ENCODE measurements around the gene ACOD1. TPM values are rescaled to one million over a fixed set of nuclear protein-coding genes. Genes with fewer than 3 reads are reported as not detected.

Gene ACOD1
- total and polyA plus RNA-seq, 4 donors = 0.08 TPM; not detected in 3

DNA sequence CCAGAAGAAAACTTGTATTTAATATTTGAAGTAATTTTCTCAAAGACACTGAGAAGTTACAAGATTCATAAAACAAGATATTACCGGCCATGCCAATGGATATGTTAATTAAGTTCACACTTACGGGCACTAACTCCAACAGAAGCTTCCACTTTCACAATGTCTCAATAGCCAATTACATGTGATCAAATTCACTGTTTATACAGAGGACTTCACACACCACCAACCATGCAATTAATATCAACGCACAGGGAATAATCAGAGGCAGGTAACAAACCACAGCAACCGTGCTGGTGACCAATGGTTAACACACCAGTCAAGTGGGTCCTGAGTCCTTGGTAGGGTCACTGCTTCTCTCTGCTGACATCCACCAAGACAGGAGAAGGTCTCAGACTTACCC lies 5.9 kb upstream of the ACOD1 start:
- 91% methylated on average over 4 of the region's 4 CpGs for WGBS

DNA sequence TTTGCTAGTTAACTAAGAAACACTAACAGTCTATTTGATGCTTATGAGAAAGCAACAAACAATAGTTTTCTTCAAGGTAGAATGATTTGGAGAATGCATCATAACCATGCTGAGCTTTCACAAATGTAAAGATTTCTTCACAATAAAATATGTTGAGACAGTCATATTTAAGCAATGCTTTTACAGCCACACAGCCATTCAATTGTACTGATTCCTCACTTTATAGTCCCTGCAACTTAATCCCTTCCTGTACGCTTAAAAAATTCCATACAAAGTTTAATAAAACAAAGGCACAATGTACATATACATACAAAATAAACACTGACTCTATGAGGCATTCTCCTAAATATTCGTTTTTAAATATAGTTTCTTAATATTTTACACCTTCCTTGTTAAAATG lies 4.7 kb upstream of the ACOD1 start:
- no peaks in the 10 kb centered on the region for H3K9me3 ChIP-seq (ENCODE audit: control insufficient read depth in 4 of 4, low read length in 3 of 4)
- H3K27me3 ChIP-seq (ENCODE audit: control insufficient read depth in 4 of 4, insufficient read depth in 4 of 4, low read length in 3 of 4) = no peaks in the 10 kb centered on the region
- H3K27ac ChIP-seq (ENCODE audit: low read depth in 1 of 2, low read length in 2 of 2) = no peak overlapping the region
- no peak overlapping the region for H3K4me3 ChIP-seq (ENCODE audit: low read depth in 1 of 3, low read length in 3 of 3)
- no peaks in the 10 kb centered on the region for H3K36me3 ChIP-seq (ENCODE audit: control insufficient read depth in 4 of 4, insufficient read depth in 3 of 4, low read depth in 1 of 4, low read length in 3 of 4)
- H3K4me1 ChIP-seq (ENCODE audit: control insufficient read depth in 4 of 4, insufficient read depth in 4 of 4, low read length in 3 of 4) = no peaks in the 10 kb centered on the region
- WGBS = 70% methylated on average over 2 of the region's 2 CpGs
- no peak for DNase-seq (ENCODE audit: low spot score)
- no peak overlapping the region for H3K9ac ChIP-seq (ENCODE audit: low read depth in 1 of 2, low read length in 2 of 2)
- TF ChIP-seq SP1 (IDR thresholded peaks at IDR 0.05) (no peak), JUND (IDR thresholded peaks at IDR 0.05) (no peak), FOXA2 (IDR thresholded peaks at IDR 0.05) (no peak), EGR1 (IDR thresholded peaks at IDR 0.05; ENCODE audit: low read depth in 2 of 2) (no peak), YY1 (IDR thresholded peaks at IDR 0.05) (no peak), GABPA (IDR thresholded peaks at IDR 0.05 in 1 of 2, conservative IDR thresholded peaks at IDR 0.05 in 1 of 2) (no peak), TAF1 (conservative IDR thresholded peaks at IDR 0.05) (no peak)
- TF ChIP-seq, protein P1, sequence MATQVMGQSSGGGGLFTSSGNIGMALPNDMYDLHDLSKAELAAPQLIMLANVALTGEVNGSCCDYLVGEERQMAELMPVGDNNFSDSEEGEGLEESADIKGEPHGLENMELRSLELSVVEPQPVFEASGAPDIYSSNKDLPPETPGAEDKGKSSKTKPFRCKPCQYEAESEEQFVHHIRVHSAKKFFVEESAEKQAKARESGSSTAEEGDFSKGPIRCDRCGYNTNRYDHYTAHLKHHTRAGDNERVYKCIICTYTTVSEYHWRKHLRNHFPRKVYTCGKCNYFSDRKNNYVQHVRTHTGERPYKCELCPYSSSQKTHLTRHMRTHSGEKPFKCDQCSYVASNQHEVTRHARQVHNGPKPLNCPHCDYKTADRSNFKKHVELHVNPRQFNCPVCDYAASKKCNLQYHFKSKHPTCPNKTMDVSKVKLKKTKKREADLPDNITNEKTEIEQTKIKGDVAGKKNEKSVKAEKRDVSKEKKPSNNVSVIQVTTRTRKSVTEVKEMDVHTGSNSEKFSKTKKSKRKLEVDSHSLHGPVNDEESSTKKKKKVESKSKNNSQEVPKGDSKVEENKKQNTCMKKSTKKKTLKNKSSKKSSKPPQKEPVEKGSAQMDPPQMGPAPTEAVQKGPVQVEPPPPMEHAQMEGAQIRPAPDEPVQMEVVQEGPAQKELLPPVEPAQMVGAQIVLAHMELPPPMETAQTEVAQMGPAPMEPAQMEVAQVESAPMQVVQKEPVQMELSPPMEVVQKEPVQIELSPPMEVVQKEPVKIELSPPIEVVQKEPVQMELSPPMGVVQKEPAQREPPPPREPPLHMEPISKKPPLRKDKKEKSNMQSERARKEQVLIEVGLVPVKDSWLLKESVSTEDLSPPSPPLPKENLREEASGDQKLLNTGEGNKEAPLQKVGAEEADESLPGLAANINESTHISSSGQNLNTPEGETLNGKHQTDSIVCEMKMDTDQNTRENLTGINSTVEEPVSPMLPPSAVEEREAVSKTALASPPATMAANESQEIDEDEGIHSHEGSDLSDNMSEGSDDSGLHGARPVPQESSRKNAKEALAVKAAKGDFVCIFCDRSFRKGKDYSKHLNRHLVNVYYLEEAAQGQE (IDR thresholded peaks at IDR 0.05) = no peak
- TF ChIP-seq, protein P2, sequence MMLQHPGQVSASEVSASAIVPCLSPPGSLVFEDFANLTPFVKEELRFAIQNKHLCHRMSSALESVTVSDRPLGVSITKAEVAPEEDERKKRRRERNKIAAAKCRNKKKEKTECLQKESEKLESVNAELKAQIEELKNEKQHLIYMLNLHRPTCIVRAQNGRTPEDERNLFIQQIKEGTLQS (IDR thresholded peaks at IDR 0.05) = no peak

More for the DNA sequence above, 5.9 kb upstream of the ACOD1 start:
- no peaks in the 10 kb centered on the region for H3K27me3 ChIP-seq (ENCODE audit: control insufficient read depth in 4 of 4, insufficient read depth in 4 of 4, low read length in 3 of 4)
- no peak for DNase-seq (ENCODE audit: low spot score)
- H3K9ac ChIP-seq (ENCODE audit: low read depth in 1 of 2, low read length in 2 of 2) = no peak overlapping the region
- H3K27ac ChIP-seq (ENCODE audit: low read depth in 1 of 2, low read length in 2 of 2) = no peak overlapping the region
- no peaks in the 10 kb centered on the region for H3K9me3 ChIP-seq (ENCODE audit: control insufficient read depth in 4 of 4, low read length in 3 of 4)
- no peak overlapping the region for H3K4me3 ChIP-seq (ENCODE audit: low read depth in 1 of 3, low read length in 3 of 3)
- H3K4me1 ChIP-seq (ENCODE audit: control insufficient read depth in 4 of 4, insufficient read depth in 4 of 4, low read length in 3 of 4) = no peaks in the 10 kb centered on the region
- H3K36me3 ChIP-seq (ENCODE audit: control insufficient read depth in 4 of 4, insufficient read depth in 3 of 4, low read depth in 1 of 4, low read length in 3 of 4) = no peaks in the 10 kb centered on the region
- no peak for TF ChIP-seq NR2F2 (IDR thresholded peaks at IDR 0.05)
- TF ChIP-seq FOXA2 (IDR thresholded peaks at IDR 0.05) = no peak
- TF ChIP-seq, protein P3, sequence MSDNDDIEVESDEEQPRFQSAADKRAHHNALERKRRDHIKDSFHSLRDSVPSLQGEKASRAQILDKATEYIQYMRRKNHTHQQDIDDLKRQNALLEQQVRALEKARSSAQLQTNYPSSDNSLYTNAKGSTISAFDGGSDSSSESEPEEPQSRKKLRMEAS (IDR thresholded peaks at IDR 0.05) = no peak
- TF ChIP-seq HNF4A (conservative IDR thresholded peaks at IDR 0.05) = no peak
- TF ChIP-seq EGR1 (IDR thresholded peaks at IDR 0.05; ENCODE audit: low read depth in 2 of 2) = no peak
- TF ChIP-seq, protein P4, sequence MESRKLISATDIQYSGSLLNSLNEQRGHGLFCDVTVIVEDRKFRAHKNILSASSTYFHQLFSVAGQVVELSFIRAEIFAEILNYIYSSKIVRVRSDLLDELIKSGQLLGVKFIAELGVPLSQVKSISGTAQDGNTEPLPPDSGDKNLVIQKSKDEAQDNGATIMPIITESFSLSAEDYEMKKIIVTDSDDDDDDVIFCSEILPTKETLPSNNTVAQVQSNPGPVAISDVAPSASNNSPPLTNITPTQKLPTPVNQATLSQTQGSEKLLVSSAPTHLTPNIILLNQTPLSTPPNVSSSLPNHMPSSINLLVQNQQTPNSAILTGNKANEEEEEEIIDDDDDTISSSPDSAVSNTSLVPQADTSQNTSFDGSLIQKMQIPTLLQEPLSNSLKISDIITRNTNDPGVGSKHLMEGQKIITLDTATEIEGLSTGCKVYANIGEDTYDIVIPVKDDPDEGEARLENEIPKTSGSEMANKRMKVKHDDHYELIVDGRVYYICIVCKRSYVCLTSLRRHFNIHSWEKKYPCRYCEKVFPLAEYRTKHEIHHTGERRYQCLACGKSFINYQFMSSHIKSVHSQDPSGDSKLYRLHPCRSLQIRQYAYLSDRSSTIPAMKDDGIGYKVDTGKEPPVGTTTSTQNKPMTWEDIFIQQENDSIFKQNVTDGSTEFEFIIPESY (IDR thresholded peaks at IDR 0.05) = no peak
- TF ChIP-seq SP1 (IDR thresholded peaks at IDR 0.05) = no peak
- TF ChIP-seq, protein P5, sequence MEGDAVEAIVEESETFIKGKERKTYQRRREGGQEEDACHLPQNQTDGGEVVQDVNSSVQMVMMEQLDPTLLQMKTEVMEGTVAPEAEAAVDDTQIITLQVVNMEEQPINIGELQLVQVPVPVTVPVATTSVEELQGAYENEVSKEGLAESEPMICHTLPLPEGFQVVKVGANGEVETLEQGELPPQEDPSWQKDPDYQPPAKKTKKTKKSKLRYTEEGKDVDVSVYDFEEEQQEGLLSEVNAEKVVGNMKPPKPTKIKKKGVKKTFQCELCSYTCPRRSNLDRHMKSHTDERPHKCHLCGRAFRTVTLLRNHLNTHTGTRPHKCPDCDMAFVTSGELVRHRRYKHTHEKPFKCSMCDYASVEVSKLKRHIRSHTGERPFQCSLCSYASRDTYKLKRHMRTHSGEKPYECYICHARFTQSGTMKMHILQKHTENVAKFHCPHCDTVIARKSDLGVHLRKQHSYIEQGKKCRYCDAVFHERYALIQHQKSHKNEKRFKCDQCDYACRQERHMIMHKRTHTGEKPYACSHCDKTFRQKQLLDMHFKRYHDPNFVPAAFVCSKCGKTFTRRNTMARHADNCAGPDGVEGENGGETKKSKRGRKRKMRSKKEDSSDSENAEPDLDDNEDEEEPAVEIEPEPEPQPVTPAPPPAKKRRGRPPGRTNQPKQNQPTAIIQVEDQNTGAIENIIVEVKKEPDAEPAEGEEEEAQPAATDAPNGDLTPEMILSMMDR (IDR thresholded peaks at IDR 0.05; ENCODE audit: low read depth, low read length, missing input control) = no peak
- TF ChIP-seq TAF1 (conservative IDR thresholded peaks at IDR 0.05) = no peak
- TF ChIP-seq JUND (IDR thresholded peaks at IDR 0.05) = no peak
- TF ChIP-seq FOXA1 (IDR thresholded peaks at IDR 0.05) = no peak
- TF ChIP-seq, protein P2 (IDR thresholded peaks at IDR 0.05) = no peak
- no peak for TF ChIP-seq RAD21 (IDR thresholded peaks at IDR 0.05)
- no peak for TF ChIP-seq GABPA (IDR thresholded peaks at IDR 0.05 in 1 of 2, conservative IDR thresholded peaks at IDR 0.05 in 1 of 2)
- no peak for TF ChIP-seq RXRA (IDR thresholded peaks at IDR 0.05)
- no peak for TF ChIP-seq HNF4G (IDR thresholded peaks at IDR 0.05)
- TF ChIP-seq, protein P1 (IDR thresholded peaks at IDR 0.05) = no peak
- no peak for TF ChIP-seq YY1 (IDR thresholded peaks at IDR 0.05)

Data from liver (tissue), 9 donors.